Peyer's patch (tissue), 4 donors: ENCODE data around the gene ARL2BP.

Source experiments
- POLR2A ChIP-seq, 2 donors: fragments of 450-650 bp; IDR thresholded peaks; one replicate each; pipeline ENCODE4 v1.5.1; 2017; ENCODE audit warnings: antibody characterized with exemption in 2 of 2, mild to moderate bottlenecking in 2 of 2, moderate library complexity in 2 of 2
- TF ChIP-seq, protein P1 (sequence below), 6 experiments: fragments of 450-650 bp in 4 of 6; fragments of 200-600 bp in 2 of 6; sonication (generic) in 1 of 6; IDR thresholded peaks; one replicate each; pipeline ENCODE4 v1.5.1; 2017 to 2019; ENCODE audit warnings: antibody characterized with exemption in 6 of 6, mild to moderate bottlenecking in 3 of 6, moderate library complexity in 1 of 6

DNA sequence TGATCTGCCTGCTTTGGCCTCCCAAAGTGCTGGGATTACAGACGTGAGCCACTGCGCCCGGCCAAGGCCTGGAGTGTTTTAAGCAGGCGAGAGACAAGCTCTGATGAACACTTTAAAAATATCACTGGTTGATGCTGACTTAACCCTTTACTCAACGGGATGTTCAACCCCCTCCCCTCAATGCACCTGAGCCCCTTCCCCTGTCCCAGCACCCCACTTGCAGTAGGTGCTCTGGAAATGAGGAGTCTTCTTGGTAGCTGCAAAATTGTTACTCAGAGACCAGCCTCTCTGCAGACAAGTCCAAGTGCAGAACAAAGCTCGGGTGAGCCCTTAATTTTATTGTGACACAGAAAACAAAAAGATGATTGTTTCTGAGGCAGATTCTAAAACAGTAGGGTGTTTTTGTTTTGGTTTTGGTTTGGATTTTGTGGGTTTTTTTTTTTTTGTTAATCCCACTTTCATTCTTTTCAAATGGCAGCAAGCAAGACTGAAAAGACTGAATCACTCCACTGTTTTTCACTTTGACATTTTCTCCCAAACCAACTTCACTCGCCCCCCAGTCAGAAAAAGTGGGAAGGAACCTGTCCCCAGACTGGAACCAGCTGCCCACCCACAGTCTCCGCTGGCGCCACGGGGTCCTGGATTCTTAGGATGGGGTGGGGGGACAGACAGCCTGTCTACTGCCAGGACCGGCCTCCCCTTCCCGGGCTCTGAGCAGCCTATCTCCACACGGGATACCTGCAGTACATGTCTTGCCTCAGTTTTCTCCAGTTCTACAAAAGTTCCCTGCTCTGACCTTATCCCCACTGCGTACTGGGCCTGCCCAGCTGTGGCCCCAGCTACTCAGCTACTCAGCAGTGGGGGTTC, 44.6 kb downstream of the ARL2BP start:
- TF ChIP-seq, protein P1, sequence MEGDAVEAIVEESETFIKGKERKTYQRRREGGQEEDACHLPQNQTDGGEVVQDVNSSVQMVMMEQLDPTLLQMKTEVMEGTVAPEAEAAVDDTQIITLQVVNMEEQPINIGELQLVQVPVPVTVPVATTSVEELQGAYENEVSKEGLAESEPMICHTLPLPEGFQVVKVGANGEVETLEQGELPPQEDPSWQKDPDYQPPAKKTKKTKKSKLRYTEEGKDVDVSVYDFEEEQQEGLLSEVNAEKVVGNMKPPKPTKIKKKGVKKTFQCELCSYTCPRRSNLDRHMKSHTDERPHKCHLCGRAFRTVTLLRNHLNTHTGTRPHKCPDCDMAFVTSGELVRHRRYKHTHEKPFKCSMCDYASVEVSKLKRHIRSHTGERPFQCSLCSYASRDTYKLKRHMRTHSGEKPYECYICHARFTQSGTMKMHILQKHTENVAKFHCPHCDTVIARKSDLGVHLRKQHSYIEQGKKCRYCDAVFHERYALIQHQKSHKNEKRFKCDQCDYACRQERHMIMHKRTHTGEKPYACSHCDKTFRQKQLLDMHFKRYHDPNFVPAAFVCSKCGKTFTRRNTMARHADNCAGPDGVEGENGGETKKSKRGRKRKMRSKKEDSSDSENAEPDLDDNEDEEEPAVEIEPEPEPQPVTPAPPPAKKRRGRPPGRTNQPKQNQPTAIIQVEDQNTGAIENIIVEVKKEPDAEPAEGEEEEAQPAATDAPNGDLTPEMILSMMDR (IDR thresholded peaks at IDR 0.05) = no peak
- TF ChIP-seq POLR2A (IDR thresholded peaks at IDR 0.05) = no peak
